Right lobe of liver (tissue), 6 donors: ENCODE results near the gene PABPN1. TPM values are rescaled to one million over a fixed set of nuclear protein-coding genes. Genes with fewer than 3 reads are reported as not detected.

Experiments
- ATAC-seq, 4 donors: fragments of 200-7000 bp; cut with Tn5 transposase; one replicate each; pipeline ENCODE4 v1.9.1; 2020; ENCODE audit warnings: mild to moderate bottlenecking in 4 of 4, moderate library complexity in 4 of 4
- DNase-seq, 3 donors: peaks; one replicate each; pipeline ENCODE4 v3.0.0-alpha.2; 2020
- H3K27ac ChIP-seq, 3 donors: fragments of 200-600 bp; one replicate each; pipeline ENCODE4 v1.8.0; 2022
- H3K27me3 ChIP-seq, 2 donors: fragments of 200-600 bp; one replicate each; pipeline ENCODE4 v1.8.0; 2022
- H3K36me3 ChIP-seq, 4 donors: fragments of 200-600 bp; sonication (generic) in 1 of 4; one replicate each; pipeline versions ENCODE4 v1.5.1 to v1.8.0; 2017 to 2022; ENCODE audit warnings: control low read depth in 1 of 4
- H3K4me1 ChIP-seq, 4 donors: fragments of 200-600 bp; sonication (generic) in 1 of 4; one replicate each; pipeline versions ENCODE4 v1.5.1 to v1.8.0; 2017 to 2022; ENCODE audit warnings: control low read depth in 1 of 4
- H3K4me3 ChIP-seq, 3 donors: fragments of 200-600 bp; one replicate each; pipeline ENCODE4 v1.8.0; 2022
- H3K9me3 ChIP-seq, 4 donors: fragments of 200-600 bp; sonication (generic) in 1 of 4; one replicate each; pipeline versions ENCODE4 v1.5.1 to v1.8.0; 2017 to 2022; ENCODE audit warnings: control low read depth in 1 of 4
- POLR2A ChIP-seq: fragments of 450-650 bp; IDR thresholded peaks from one replicate; pipeline ENCODE4 v1.6.1; 2017; ENCODE audit warnings: antibody characterized with exemption, mild to moderate bottlenecking
- WGBS: methylation state at CpG from one replicate; pipeline ENCODE4 v1.1.6; 2018; ENCODE audit warnings: low coverage, low lambda C conversion rate; ENCODE audit not compliant: insufficient coverage; ENCODE audit errors: missing lambda C conversion rate; 5-methylcytosine and 5-hydroxymethylcytosine counted together
- intact Hi-C, 2 donors: fragments of 100-400 bp; cut with DNase I; formaldehyde crosslinking; loops; one replicate each; pipeline versions ENCODE4 v1.11.2 to v1.14.1; 2022
- total RNA-seq, 6 experiments: library from RNA; depleted of rRNA in 2 of 6; stranded (reverse); fragments of >200 nt in 2 of 6; fragmentation: NEBNext Ultra II Directional in 3 of 6; extraction: Animal tissue kit (Norgen Biotek cat#: 25700) in 3 of 6; gene quantifications; one replicate each; pipeline versions ENCODE4 v1.1.0 to v1.2.4, GENCODE V29; 2016 to 2023
- TF ChIP-seq, protein P1 (sequence below), 4 donors: fragments of 200-600 bp in 3 of 4; fragments of 450-650 bp in 1 of 4; IDR thresholded peaks; one replicate each; pipeline versions ENCODE4 v1.5.1 to v1.8.0; 2016 to 2022; ENCODE audit warnings: antibody characterized with exemption in 4 of 4, mild to moderate bottlenecking in 2 of 4
- donor health status: DM: no; HTN: yes; CAD: no.
- donor health status: DM: no; HTN: no; CAD: no.
- donor health status: DM: no; HTN: no; CAD: no.
- donor health status: DM: no; HTN: yes; CAD: no.
- donor health status: DM: no; HTN: yes; CAD: no.

PABPN1 gene
- total RNA-seq, 6 experiments from 2014 or later, result 23.6 to 95.3 (median 64.6) TPM

- intact Hi-C loops, result no loop called here
- no peaks in the 10 kb centered on the region for H3K27me3 ChIP-seq
- no peak for DNase-seq
- 80% methylated on average over 4 of the region's 5 CpGs for WGBS
- no peak overlapping the region for H3K4me3 ChIP-seq
- H3K36me3 ChIP-seq, result peaks cover 0 to 6% (median 0%) of the 10 kb centered on the region in 4 donors
- H3K4me1 ChIP-seq, result peaks cover 0 to 5% (median 0%) of the 10 kb centered on the region in 4 donors
- no peak overlapping the region for H3K27ac ChIP-seq
- no peaks in the 10 kb centered on the region for H3K9me3 ChIP-seq
- ATAC-seq, result no peak
- TF ChIP-seq, protein P1, sequence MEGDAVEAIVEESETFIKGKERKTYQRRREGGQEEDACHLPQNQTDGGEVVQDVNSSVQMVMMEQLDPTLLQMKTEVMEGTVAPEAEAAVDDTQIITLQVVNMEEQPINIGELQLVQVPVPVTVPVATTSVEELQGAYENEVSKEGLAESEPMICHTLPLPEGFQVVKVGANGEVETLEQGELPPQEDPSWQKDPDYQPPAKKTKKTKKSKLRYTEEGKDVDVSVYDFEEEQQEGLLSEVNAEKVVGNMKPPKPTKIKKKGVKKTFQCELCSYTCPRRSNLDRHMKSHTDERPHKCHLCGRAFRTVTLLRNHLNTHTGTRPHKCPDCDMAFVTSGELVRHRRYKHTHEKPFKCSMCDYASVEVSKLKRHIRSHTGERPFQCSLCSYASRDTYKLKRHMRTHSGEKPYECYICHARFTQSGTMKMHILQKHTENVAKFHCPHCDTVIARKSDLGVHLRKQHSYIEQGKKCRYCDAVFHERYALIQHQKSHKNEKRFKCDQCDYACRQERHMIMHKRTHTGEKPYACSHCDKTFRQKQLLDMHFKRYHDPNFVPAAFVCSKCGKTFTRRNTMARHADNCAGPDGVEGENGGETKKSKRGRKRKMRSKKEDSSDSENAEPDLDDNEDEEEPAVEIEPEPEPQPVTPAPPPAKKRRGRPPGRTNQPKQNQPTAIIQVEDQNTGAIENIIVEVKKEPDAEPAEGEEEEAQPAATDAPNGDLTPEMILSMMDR (IDR thresholded peaks at IDR 0.05), result no peak
- no peak for TF ChIP-seq POLR2A
Observed at GRCh38 chr14:23316300-23316699, 5.0 kb upstream of the PABPN1 start.

DNA sequence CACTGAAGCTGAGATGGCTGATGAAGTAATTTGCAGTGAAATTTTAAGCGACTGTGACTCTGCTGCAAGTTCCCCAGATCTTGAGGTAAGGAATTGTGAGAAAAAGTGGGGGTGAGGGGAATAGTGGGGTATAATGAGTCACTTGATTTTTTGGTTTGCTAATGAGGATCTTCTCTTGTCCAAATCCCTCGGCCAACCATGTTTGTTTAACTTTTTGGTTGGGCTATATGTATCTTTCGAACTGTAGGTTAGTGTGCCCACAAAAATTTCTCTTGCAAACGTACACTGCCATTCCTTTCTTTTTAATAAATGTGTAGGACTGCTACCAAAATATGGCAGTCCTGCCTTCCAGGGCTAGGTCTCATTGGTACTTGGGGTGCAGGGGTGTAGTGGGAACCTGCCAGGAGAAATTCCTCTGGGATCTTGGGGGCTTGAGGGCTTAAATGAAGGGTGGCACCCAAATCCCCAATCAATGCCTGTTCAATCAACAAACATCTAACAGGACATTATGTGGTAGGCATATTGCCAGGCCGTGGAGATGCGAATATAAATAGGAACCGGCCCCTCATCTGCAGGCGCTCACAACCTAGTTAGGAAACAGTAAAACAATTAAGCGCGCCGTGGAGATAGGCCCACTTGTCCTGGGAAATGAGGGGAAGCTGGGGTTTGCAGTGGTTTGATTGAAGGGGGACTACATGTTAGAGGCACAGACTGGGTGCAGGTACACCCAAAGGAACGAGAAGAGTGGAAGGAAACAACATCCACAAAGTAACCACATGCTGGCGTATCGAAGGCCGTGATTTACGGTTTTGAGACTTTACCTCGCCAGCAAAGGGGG, 1.3 kb upstream of the PABPN1 start:
- Histone ChIP-seq H3K4me3 (peak overlapping the region; percentile 21 to 57 (median 46)), H3K27me3 (no peaks in the 10 kb centered on the region), H3K9me3 (no peaks in the 10 kb centered on the region), H3K4me1 (peaks cover 0 to 15% (median 4%) of the 10 kb centered on the region in 4 donors), H3K27ac (peak overlapping the region; percentile 86 to 93 (median 91)), H3K36me3 (peaks cover 0 to 22% (median 12%) of the 10 kb centered on the region in 4 donors)
- DNase-seq, result no peak
- intact Hi-C loops, result no loop called here
- no peak for ATAC-seq
- WGBS, result 87% methylated on average over 16 of the region's 17 CpGs
- TF ChIP-seq, protein P1 (IDR thresholded peaks at IDR 0.05), result no peak
- no peak for TF ChIP-seq POLR2A

DNA sequence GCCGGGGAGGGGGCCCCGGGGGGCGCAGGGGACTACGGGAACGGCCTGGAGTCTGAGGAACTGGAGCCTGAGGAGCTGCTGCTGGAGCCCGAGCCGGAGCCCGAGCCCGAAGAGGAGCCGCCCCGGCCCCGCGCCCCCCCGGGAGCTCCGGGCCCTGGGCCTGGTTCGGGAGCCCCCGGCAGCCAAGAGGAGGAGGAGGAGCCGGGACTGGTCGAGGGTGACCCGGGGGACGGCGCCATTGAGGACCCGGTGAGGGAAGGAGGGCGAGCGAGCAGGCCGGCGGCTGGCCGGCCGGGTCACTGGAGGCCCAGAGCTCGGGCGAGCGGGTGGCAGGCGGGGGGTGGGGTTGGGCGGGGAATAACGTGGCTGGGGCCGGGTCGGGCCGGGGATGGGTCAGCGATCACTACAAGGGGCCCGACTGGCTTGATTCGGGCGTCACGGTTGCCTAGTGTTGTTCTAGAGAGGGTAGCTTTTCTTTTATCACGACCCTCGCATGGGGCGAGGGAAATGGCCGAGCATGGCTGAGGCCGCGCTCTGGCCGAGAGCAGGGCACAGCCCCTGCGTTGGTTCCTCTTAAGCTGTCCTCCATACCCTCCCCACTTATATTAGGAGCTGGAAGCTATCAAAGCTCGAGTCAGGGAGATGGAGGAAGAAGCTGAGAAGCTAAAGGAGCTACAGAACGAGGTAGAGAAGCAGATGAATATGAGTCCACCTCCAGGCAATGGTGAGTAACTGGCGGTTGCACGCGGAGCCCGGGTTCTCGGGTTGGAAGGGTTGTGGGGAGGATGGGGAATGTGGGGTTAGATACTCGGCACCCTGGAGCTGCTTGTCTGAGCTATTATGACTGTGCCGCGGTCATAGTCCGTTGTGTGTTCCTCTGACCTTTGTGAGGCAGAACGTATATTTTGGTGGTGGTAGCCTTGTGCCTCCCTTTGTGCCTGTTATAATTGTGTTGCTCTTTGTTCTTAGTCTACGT, 603 bp downstream of the PABPN1 start:
- intact Hi-C loops, result no loop called here
- peak; percentile 70 to 77 (median 74) for DNase-seq
- no peaks in the 10 kb centered on the region for H3K9me3 ChIP-seq
- H3K4me3 ChIP-seq, result peak overlapping the region; percentile 74 to 92 (median 82)
- H3K27ac ChIP-seq, result peak overlapping the region; percentile 91 to 94 (median 91)
- peak; percentile 30 to 45 (median 40) for ATAC-seq
- peaks cover 0 to 28% (median 13%) of the 10 kb centered on the region in 4 donors for H3K36me3 ChIP-seq
- WGBS, result 1% methylated on average over 20 of the region's 64 CpGs
- H3K27me3 ChIP-seq, result no peaks in the 10 kb centered on the region
- H3K4me1 ChIP-seq, result peaks cover 0 to 15% (median 4%) of the 10 kb centered on the region in 4 donors
- peak; percentile 28 for TF ChIP-seq POLR2A
- TF ChIP-seq, protein P1 (IDR thresholded peaks at IDR 0.05), result no peak
